ENCODE results near the gene ALDH18A1. TPM values are rescaled to one million over a fixed set of nuclear protein-coding genes. Genes with fewer than 3 reads are reported as not detected.

ALDH18A1 gene
- total RNA-seq, 1 donor from 2014 or later, result 71.4 TPM

DNA sequence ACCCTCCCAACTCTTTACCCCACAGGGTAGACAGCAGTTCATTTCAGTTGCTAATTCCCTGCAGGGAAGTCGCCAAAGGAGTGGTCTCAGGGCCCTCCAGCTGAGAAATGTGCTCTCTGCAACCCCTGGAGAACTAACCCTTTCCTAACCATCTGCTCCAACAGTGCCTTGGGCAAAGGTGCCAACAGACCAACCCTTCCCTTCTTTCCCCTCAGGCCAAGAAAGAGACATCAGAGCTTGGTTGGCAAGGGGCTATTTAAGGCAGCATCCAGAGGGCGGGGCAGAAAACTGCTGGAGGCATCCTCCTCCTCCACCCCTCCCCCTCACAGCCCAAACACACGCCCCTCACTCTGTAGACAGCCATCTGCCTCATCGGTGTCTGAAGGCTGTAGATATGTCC is 97.0 kb downstream of the ALDH18A1 start:
- DNase-seq (ENCODE audit: extremely low read depth, low read depth, low spot score), result no peak

DNA sequence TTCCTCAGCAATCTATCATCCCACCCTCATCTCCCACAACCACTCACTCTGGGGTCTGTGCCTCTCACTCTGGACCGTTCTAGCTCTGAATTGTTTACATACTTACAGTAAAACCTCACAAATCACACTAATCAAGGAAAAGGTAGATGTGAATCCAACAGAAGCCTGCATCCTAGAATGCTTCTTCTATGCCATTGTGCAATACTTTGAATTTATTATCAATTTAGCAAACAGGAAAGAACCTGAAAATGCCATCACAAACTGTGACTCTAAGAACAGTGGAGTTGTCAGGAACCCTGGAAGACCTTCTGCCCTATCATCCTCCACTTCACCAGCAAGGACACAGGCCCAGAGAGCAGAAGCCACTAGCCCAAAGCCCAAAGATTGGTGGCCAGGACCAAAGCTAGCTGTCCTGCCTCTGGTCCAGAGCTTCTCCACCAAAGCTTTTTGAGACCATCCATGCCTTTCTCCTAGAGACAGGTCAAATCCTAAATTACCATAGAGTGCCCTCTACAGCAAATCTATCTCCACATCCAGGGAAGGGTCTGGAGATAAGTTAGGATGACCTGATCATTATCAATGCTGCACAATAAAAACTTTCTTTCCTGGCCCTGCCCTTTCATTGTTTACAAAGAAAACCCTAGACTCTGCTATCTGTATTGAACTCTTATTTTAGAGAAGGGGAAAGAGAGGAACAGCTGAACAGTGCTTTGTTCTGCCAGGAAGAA is 97.8 kb downstream of the ALDH18A1 start:
- DNase-seq (ENCODE audit: extremely low read depth, low read depth, low spot score), result no peak

DNA sequence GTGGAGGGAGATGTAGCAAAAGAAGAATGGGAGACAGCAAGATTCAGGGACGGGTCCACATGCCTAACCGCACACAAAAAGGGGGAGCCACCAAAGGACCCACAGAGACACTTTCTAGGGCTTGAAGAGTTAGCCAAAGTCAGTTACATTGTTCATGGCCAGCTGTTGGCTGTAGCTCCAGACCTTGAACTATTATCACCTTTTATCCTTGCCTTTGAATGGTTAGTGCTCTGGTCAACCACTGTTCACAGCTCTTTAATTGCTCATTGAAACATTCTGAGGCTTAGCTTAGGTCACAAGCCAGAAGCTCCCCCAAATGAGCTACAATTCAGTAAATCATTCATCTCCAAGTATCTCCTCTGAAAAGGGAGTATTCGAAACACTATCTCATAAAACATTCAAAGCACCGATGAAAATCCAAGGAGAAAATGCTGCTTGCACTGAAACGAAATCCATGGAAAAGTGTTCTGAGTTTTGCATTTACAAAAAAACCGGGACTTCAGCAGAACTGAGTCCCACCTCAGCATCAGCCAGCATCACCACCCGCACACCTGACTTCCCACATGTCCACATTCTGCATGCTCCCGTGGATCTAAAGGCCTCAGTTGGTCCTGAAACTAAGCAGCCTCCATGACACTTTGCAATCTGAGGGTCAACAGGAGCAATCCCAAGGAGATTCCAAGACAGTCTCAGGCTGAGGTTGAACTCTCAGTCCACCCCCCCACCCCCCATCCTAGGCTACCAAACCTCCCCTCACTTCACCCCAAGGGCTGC is 99.3 kb downstream of the ALDH18A1 start:
- DNase-seq (ENCODE audit: extremely low read depth, low read depth, low spot score), result no peak

Other genes starting within 250 kb of the ALDH18A1 start
- 4.2 and 4.7 TPM in 2 replicates for gene SORBS1, start 95.3 kb downstream of the ALDH18A1 start, total RNA-seq
- gene TCTN3, start 37.2 kb upstream of the ALDH18A1 start, total RNA-seq, result 43.8 and 56.4 TPM in 2 replicates
- gene ENTPD1, start 99.5 kb upstream of the ALDH18A1 start, total RNA-seq, result 12.4 and 30.3 TPM in 2 replicates

Measured in glomerular endothelial cell (primary cell).